GM12892 (cell line): ENCODE data around the gene ADGRA1. TPM values are rescaled to one million over a fixed set of nuclear protein-coding genes. Genes with fewer than 3 reads are reported as not detected.

Experiments
- DNase-seq: peaks from one replicate; pipeline ENCODE4 v3.0.0; 2011; ENCODE audit not compliant: insufficient read length
- FAIRE-seq: peaks from 2 replicates; lab custom pipeline; 2011; peaks lifted over from hg19 to GRCh38; lab: Jason Lieb, UNC
- POLR2A ChIP-seq: IDR thresholded peaks from 2 replicates; pipeline ENCODE4 v1.6.1; 2011; ENCODE audit warnings: low read depth, low read length, control low read depth
- POLR2AphosphoS5 ChIP-seq: IDR thresholded peaks from 2 replicates; pipeline ENCODE4 v1.6.1; 2011; ENCODE audit warnings: low read depth, low read length, control low read depth
- TAF1 ChIP-seq: IDR thresholded peaks from 2 replicates; pipeline ENCODE4 v1.6.1; 2011; ENCODE audit warnings: low read depth, mild to moderate bottlenecking, control low read depth, low read length, borderline replicate concordance
- polyA plus RNA-seq: library from polyadenylated mRNA; unstranded; fragments of >200 nt; gene quantifications from one replicate; pipeline ENCODE4 v1.2.1, GENCODE V29; 2012; ENCODE audit warnings: missing spikeins, inconsistent platforms; ENCODE audit not compliant: missing spikeins

The ADGRA1 gene, protein sequence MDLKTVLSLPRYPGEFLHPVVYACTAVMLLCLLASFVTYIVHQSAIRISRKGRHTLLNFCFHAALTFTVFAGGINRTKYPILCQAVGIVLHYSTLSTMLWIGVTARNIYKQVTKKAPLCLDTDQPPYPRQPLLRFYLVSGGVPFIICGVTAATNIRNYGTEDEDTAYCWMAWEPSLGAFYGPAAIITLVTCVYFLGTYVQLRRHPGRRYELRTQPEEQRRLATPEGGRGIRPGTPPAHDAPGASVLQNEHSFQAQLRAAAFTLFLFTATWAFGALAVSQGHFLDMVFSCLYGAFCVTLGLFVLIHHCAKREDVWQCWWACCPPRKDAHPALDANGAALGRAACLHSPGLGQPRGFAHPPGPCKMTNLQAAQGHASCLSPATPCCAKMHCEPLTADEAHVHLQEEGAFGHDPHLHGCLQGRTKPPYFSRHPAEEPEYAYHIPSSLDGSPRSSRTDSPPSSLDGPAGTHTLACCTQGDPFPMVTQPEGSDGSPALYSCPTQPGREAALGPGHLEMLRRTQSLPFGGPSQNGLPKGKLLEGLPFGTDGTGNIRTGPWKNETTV
- polyA plus RNA-seq = not detected

DNA sequence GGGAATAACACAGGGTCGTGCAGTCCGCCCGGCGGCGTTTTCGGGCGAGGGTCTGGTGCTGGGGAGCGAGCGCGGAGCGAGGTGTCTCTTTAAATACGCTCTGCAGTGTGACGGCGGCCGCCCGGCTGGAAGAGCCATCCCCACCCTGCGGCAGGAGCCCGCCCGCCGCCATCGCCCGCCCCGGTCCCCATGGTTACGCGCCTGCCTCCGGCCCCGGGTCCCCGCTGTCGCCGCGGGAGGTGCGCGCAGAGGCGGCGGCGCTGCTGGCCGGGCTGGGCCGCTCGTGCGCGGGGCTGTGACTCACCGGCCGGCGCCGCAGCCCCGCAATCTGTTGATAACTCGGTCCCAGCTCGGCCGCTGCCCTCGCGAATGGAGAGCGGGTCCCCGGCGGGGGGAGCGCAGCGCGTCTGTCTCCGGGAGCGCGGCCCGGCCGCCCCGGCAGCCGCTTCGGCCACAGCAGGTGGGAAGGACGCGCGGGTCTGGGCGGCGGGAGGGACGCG is at the start of gene ADGRA1:
TSS of gene ADGRA1 (plus strand) at position 246 of the 500 bp plus-strand sequence. CDS start 986 bp downstream, outside the sequence.
- no peak for FAIRE-seq

DNA sequence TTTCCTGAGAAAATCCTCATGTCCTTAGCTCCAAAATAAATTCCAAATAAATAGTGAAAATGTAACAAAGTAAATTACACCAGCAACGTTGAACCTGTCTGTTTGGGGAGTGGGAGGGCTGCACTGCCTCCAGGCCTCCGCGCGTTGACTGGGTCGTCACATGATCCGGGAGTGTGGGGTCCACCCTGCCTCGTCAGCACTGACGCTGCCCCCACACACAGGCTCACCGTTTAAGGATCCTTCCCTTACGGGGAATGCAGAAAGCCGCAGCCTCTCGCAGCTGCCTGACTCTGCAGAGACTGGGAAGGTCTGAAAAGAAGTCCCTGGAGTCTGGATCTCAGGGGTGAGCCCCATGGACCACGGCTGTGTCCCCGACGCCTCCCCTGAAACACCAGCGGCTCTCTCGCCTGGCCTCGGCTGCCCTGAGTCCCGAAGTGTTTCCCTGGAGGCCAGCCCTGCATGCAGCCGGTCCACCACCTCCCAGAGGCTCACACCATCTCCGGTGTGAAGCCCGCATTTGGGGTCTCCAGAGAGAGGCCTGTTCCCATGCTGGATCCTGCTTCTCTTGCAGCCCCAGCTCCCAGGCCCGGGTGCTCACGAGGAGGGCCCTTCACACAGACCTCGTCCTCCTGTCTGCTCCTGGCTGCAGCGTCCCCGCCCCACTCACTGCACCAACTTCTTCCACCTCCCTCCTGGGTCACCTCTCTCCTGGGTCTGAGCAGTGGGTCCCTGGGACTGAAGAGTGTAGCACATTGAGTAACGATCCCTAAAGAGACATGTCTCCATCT is 49.5 kb upstream of the ADGRA1 start:
- FAIRE-seq = no peak
- no peak for TF ChIP-seq TAF1
- TF ChIP-seq POLR2AphosphoS5 = no peak
- TF ChIP-seq POLR2A = no peak
- DNase-seq = no peak

More for the DNA sequence above, at the start of gene ADGRA1:
- TF ChIP-seq POLR2A (no peak), POLR2AphosphoS5 (no peak), TAF1 (no peak)
- DNase-seq = no peak

DNA sequence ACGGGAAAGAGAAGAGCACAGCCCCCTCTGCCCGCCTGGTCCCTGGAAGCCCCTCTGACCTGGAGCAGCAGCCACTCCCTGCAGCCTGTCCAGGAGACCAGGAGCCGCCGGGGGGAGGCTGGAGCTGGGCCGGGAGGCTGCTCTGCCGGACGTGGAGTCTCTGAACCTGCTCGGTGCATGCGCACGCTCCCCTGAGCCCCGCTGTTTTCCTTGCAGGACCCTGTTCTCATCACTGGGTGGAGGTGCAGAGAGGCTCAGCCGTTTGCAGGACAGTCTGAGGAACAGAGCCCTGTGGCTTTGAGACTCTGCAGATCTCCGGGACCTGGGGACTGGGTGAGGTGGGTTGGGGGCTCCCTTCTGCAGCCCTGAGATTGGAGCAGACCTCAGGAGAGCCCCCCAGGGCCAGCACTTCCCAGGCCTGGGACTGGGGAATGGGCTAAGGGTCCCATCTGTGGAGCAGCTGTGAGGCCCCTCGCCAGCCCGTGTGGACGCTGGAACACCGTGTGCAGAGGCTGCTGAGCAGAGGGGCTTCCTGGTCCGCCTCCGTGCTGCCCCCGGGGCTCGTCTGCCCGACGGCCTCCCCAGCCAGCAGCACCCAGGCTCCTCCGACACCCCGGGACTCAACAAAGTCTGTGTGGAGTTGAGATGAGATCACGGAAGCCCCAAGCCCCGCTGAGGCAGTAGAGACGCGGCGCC is 48.5 kb upstream of the ADGRA1 start:
- DNase-seq = no peak

DNA sequence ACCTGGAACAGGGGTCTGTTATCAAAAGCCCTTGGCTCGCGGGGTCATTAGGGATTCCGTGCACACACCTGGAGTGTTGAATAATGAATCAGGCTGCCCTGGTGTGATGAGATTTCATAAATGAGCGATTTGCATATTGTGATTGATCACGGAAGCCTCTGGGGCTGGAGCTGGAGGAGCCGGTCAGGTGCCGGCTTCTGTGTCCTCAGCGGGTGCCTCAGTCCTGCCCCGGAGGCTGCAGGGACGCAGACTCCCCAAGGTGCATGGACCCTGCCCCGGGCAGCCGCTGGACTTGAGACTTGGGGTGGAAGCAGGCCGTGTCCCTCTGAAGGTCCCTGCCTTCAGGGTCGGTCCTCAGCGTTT is 47.9 kb upstream of the ADGRA1 start:
- FAIRE-seq (no peak), DNase-seq (no peak)
- no peak for TF ChIP-seq POLR2A
- no peak for TF ChIP-seq TAF1
- no peak for TF ChIP-seq POLR2AphosphoS5

More for the DNA sequence above, 48.5 kb upstream of the ADGRA1 start:
- TF ChIP-seq POLR2A (no peak), POLR2AphosphoS5 (no peak), TAF1 (no peak)
- FAIRE-seq = no peak

DNA sequence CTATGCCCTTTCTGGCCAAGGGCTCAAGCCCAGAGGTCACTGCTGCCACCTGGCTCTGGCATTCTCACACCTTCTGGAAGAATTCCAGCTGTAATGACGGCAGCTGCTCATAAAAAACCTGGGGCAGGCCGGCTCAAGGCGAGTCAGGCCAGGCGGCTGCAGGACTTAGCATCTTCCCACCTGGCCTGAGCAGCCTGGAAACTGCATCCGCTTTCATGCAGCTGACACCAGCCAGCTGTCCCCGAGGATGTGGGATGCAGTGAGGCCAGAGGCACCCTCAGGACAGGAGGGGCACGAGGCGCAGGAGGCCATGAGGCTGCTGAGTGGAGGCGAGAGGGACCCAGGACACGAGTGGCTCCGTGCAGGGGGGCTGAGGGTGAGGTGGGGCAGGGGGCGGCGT is 47.5 kb upstream of the ADGRA1 start:
- DNase-seq = no peak

DNA sequence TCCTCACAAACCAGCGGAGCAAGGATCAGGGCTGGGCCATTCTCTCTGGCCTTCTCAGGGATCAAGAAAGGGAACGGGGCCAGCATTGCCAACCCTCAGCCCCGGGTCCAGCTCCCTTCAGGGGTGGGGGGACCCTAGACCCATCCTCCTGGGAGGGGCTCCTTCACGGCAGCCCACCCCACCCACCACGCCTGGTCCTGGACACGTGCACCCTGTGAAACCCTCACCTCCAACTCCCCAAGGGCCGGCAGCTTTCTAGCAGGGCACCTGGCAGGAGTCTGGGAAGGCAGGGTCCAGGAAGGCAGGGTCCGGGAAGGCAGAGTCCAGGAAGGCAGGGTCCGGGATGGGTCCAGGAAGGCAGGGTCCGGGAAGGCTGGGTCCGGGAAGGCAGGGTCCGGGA is 46.6 kb upstream of the ADGRA1 start:
- FAIRE-seq (no peak), DNase-seq (no peak)
- no peak for TF ChIP-seq TAF1
- no peak for TF ChIP-seq POLR2A
- TF ChIP-seq POLR2AphosphoS5 = no peak

More for the DNA sequence above, 47.5 kb upstream of the ADGRA1 start:
- FAIRE-seq = no peak
- TF ChIP-seq TAF1 (no peak), POLR2A (no peak), POLR2AphosphoS5 (no peak)

DNA sequence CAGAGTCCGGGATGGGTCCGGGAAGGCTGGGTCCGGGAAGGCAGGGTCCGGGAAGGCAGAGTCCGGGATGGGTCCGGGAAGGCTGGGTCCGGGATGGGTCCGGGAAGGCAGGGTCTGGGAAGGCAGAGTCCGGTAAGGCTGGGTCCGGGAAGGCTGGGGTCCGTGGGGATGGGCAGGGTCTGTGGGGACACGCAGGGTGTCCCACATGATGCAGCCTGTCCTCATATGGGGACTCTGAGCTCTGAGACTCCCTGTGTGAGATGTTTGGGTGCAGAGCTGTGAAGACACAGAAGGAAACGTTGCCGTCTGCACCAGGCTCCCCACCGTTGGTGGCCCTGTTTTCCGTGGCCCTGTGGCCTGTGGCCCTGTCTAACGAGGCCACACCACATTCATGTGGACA is 45.7 kb upstream of the ADGRA1 start:
- no peak for TF ChIP-seq POLR2A
- no peak for TF ChIP-seq TAF1
- TF ChIP-seq POLR2AphosphoS5 = no peak
- FAIRE-seq = no peak
- no peak for DNase-seq

DNA sequence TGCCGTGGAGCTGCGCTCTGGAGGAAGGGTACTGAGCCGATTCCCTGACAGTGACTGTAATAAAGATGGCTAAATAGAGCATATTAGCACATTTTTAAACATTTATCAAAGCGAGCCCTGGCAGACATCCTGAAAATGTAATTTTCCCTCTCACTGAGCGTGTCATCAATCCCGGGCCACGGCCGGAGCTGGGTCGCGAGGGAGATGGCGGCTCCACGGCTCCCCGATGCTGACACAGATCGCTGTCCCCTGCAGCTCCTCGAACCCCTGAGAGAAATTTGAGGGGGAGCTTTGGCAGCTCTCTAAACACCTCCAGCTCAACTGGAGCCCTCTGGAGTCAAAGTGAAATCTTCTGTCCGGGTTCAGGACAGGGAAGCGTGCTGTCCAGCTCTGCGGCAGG is 44.9 kb upstream of the ADGRA1 start:
- FAIRE-seq = no peak
- no peak for DNase-seq
- no peak for TF ChIP-seq TAF1

DNA sequence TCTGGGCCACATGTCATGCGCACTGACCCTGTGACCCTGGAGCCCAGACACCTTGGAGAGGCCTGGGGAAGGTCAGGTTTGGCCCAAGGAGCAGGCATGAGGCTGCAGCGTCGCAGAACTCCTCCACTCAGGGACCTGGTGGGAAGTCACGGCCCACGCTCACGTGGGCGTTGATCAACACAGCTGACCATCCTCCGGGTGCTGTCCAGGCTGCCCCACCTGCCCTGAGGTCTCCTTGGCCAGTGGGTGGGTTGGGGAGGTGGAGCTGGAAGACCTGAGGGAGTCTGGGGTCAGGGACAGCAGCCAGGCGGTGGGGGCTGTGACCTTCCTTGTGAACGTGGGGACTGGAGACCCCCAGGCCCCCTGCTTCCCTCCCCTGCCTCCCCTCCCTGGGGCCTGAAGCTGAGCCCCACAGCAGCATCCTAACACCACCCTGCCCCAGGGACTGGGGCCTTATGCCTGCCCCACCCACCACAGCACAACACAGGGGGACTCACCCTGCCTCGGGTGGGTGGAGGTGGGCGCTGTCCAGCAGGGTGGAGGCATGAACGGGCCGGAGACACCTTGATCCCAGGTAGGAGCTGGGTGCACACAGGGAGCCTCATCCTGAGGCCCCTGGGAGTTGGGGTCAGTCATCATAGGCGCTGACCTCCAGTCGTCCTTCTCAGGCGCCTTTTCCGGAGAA is 44.0 kb upstream of the ADGRA1 start:
- FAIRE-seq (no peak), DNase-seq (no peak)

DNA sequence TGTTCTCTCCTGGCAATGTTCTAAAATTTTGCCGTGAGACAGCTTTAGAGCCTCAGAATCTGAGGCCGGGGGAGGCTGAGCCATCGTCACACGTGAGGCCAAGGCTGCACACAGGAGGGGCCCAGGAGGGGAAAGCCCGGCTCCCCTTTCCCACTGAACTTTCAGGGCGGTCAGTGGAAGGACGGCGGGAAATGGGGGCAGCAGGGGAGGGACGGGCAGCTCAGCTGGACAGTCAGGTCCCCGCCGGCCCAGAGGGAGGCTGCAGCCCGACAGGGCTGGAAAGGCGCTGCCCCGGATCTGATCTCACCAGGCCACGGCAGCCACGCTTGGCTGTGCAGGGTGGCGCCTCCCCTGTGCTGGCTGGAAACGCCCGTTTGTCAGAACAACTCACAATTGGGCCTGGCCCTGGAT is 43.3 kb upstream of the ADGRA1 start:
- FAIRE-seq (no peak), DNase-seq (no peak)
- no peak for TF ChIP-seq POLR2AphosphoS5
- no peak for TF ChIP-seq TAF1
- no peak for TF ChIP-seq POLR2A

More for the DNA sequence above, 44.0 kb upstream of the ADGRA1 start:
- no peak for TF ChIP-seq POLR2A
- TF ChIP-seq TAF1 = no peak
- no peak for TF ChIP-seq POLR2AphosphoS5
